Memory B cell (primary cell): ENCODE results near the gene DNAI7.

ENCODE experiments used
- ATAC-seq: fragments of 150-1000 bp; cut with Tn5 transposase; 2 replicates; pipeline ENCODE4 v1.10.0; 2021; ENCODE audit warnings: low read depth, mild to moderate bottlenecking, moderate library complexity
- DNase-seq, 2 donors: peaks; one replicate each; pipeline ENCODE4 v3.0.0; 2022; ENCODE audit warnings: low spot score in 2 of 2
- H3K27ac Mint-ChIP-seq: one replicate; pipeline ENCODE4 v1.8.0; 2022; ENCODE audit warnings: mild to moderate bottlenecking, moderate library complexity, mixed read lengths
- H3K27me3 Mint-ChIP-seq: one replicate; pipeline ENCODE4 v1.8.0; 2022; ENCODE audit warnings: mixed read lengths
- H3K36me3 Mint-ChIP-seq: one replicate; pipeline ENCODE4 v1.8.0; 2022; ENCODE audit warnings: mild to moderate bottlenecking, mixed read lengths
- H3K4me1 Mint-ChIP-seq: one replicate; pipeline ENCODE4 v1.8.0; 2022; ENCODE audit warnings: mixed read lengths
- H3K4me3 Mint-ChIP-seq: one replicate; pipeline ENCODE4 v1.8.0; 2022; ENCODE audit warnings: mild to moderate bottlenecking, moderate library complexity, mixed read lengths
- H3K9me3 Mint-ChIP-seq: one replicate; pipeline ENCODE4 v1.8.0; 2022; ENCODE audit warnings: mixed read lengths

DNAI7 gene

DNA sequence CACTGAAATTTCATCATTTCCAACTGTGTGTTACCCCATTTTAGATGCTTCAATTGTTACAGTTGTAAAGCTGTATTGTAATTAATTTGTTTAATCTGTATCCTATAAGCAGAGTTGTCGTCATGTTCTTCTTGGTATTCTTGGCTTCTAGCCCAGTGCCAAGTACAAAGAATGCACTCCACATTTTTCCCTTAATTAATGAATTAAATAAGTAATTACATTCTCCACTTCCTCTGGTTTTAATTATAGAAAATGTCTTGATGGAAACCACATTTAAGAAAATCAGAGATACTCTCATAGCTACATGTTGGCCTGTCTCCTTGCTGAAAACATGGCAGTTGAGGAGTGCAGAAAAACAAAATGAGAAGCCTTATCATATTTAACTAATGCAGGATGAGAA, 746 bp downstream of the DNAI7 start:
- ATAC-seq (no peak), DNase-seq (no peak)
- H3K27ac Mint-ChIP-seq: peak overlapping the region; percentile 98
- no peaks in the 10 kb centered on the region for H3K27me3 Mint-ChIP-seq
- no peaks in the 10 kb centered on the region for H3K9me3 Mint-ChIP-seq
- H3K4me3 Mint-ChIP-seq: peak overlapping the region; percentile 95
- H3K4me1 Mint-ChIP-seq: peaks cover 15% of the 10 kb centered on the region
- H3K36me3 Mint-ChIP-seq: no peaks in the 10 kb centered on the region

GRCh38 chr12:25190793-25191192, 4.2 kb downstream of the DNAI7 start:
- H3K9me3 Mint-ChIP-seq: no peaks in the 10 kb centered on the region
- no peaks in the 10 kb centered on the region for H3K27me3 Mint-ChIP-seq
- H3K4me3 Mint-ChIP-seq: no peak overlapping the region
- ATAC-seq (no peak), DNase-seq (no peak)
- H3K27ac Mint-ChIP-seq: no peak overlapping the region
- H3K36me3 Mint-ChIP-seq: no peaks in the 10 kb centered on the region
- peaks cover 16% of the 10 kb centered on the region for H3K4me1 Mint-ChIP-seq

DNA sequence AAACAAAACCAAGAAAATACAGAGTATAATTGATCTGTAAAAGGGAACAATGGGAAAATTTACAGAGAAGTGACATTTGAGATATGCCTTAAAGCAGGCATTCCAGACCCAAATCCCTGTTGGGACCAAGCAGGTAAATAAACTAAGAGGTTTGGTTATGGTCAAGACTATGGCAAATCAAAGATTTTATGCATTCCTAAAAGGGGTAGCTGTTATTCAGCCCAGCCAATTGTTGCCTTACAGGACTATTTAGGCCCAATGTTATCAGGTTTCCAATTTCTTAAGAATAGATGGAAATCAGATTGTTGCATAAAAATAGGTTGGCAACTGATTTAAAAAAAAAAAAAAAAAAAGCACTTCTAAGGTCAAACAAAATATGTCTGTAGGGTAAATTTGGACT, 5.3 kb downstream of the DNAI7 start:
- Mint-ChIP-seq H3K4me3 (no peak overlapping the region), H3K9me3 (no peaks in the 10 kb centered on the region), H3K4me1 (peaks cover 10% of the 10 kb centered on the region), H3K27me3 (no peaks in the 10 kb centered on the region), H3K27ac (no peak overlapping the region), H3K36me3 (no peaks in the 10 kb centered on the region)
- ATAC-seq: no peak
- DNase-seq: no peak

- DNase-seq (no peak), ATAC-seq (no peak)
- no peaks in the 10 kb centered on the region for H3K27me3 Mint-ChIP-seq
- H3K4me1 Mint-ChIP-seq: peaks cover 10% of the 10 kb centered on the region
- H3K27ac Mint-ChIP-seq: no peak overlapping the region
- H3K4me3 Mint-ChIP-seq: no peak overlapping the region
- H3K9me3 Mint-ChIP-seq: no peaks in the 10 kb centered on the region
- H3K36me3 Mint-ChIP-seq: no peaks in the 10 kb centered on the region
Observed at GRCh38 chr12:25187781-25188180, 7.2 kb downstream of the DNAI7 start.

DNA sequence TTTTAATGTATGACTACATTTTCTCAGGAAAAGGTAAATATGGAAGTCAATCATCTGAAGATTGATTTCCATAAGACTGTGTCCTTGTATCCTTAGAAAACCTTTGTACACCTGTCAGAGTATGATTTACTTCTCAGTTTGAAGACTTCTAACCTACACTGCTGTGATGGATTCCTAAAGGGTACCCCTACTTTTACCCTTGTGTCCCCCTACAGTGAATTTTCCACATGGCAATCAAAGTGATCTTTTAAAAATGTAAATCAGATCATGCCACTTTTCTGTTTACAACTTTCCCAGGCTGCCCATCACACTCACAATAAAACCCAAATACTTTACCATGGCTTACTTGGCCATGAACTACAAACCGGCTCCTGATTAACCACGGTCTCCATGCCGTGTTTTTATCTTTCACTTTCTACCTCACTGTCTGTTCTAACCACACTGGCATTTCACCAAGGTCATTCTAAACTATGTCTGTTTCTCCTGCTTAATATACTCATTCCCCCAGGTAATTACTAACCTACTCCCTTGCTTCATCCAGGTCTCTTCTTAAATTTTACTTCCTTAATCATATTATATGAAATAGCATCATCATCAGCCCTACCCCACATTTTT, 8.1 kb downstream of the DNAI7 start:
- Mint-ChIP-seq H3K4me3 (peak overlapping the region; percentile 87), H3K9me3 (no peaks in the 10 kb centered on the region), H3K27me3 (no peaks in the 10 kb centered on the region), H3K36me3 (no peaks in the 10 kb centered on the region), H3K4me1 (peaks cover 12% of the 10 kb centered on the region), H3K27ac (peak overlapping the region; percentile 83)
- peak; percentile 88 for ATAC-seq
- DNase-seq: peak in 1 of 2 donors; percentile 10

- Mint-ChIP-seq H3K36me3 (no peaks in the 10 kb centered on the region), H3K4me3 (peak overlapping the region; percentile 87), H3K4me1 (peaks cover 12% of the 10 kb centered on the region), H3K27ac (peak overlapping the region; percentile 83), H3K9me3 (no peaks in the 10 kb centered on the region), H3K27me3 (no peaks in the 10 kb centered on the region)
- peak; percentile 75 for ATAC-seq
- DNase-seq: peak in 1 of 2 donors; percentile 7
Observed at GRCh38 chr12:25186038-25186787, 8.7 kb downstream of the DNAI7 start.

DNA sequence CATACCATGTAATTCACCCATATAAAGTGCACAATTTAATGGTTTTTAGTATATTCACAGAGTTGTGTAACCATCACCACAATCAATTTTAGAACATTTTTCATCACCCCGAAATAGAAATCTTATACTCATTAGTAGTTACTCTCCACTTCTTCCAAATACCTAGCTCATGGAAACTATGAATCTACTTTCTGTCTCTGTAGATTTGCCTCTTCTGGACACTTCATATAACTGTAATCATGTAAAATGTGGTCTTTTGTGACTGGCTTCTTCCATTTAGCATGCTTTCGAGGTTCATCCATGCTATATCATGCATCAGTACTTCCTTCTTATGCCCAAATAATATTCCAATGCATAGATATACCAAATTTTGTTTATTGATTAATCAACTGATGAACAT, 10.8 kb downstream of the DNAI7 start:
- H3K4me1 Mint-ChIP-seq: peaks cover 12% of the 10 kb centered on the region
- H3K36me3 Mint-ChIP-seq: no peaks in the 10 kb centered on the region
- H3K27me3 Mint-ChIP-seq: no peaks in the 10 kb centered on the region
- H3K4me3 Mint-ChIP-seq: no peak overlapping the region
- no peak overlapping the region for H3K27ac Mint-ChIP-seq
- peaks cover 4% of the 10 kb centered on the region for H3K9me3 Mint-ChIP-seq
- DNase-seq: no peak
- ATAC-seq: no peak

GRCh38 chr12:25182765-25183164, 12.2 kb downstream of the DNAI7 start:
- Mint-ChIP-seq H3K4me1 (peaks cover 12% of the 10 kb centered on the region), H3K36me3 (no peaks in the 10 kb centered on the region), H3K27me3 (no peaks in the 10 kb centered on the region), H3K27ac (no peak overlapping the region), H3K9me3 (peaks cover 4% of the 10 kb centered on the region), H3K4me3 (no peak overlapping the region)
- ATAC-seq (no peak), DNase-seq (no peak)

DNA sequence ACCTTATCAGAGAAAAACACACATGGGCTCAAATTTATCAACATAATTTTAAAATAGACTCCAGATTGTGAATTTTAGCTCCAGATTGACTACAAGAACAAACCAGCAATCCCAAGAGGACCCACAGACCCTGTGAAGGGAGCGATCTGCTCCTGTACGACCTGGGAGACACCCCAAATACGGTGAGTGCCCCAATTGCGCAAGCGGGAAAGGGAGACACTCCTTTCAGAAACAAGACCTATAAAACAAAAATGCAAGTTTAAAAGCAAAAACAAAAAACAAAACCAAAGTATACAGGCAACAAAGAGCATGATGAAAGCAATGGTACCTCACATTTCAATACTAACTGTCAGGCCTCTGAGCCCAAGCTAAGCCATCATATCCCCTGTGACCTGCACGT, 32.1 kb downstream of the DNAI7 start:
- H3K27ac Mint-ChIP-seq: no peak overlapping the region
- no peak for ATAC-seq
- H3K27me3 Mint-ChIP-seq: no peaks in the 10 kb centered on the region
- H3K4me3 Mint-ChIP-seq: no peak overlapping the region
- peaks cover 9% of the 10 kb centered on the region for H3K4me1 Mint-ChIP-seq
- H3K9me3 Mint-ChIP-seq: peaks cover 2% of the 10 kb centered on the region
- H3K36me3 Mint-ChIP-seq: peaks cover 2% of the 10 kb centered on the region
- DNase-seq: no peak

DNA sequence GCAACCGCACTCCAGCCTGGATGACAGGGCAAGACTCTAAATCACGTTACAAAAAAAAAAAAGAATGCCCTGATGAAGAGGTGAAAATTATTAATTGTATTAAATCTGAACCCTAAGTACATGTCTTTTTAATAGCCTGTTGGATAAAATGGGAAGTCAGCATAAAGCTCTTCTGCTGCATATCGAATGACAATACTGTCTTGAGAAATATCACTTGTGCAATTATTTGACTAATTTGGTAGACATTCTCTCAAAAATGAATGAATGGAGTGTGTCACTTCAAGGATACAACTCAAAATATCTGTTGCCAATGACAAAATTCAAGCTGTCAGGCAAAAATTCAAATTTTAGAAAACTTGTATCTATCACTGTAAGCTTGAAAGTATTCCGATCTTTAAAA, 38.9 kb downstream of the DNAI7 start:
- no peaks in the 10 kb centered on the region for H3K27me3 Mint-ChIP-seq
- H3K27ac Mint-ChIP-seq: peak overlapping the region; percentile 62
- no peak overlapping the region for H3K4me3 Mint-ChIP-seq
- peaks cover 2% of the 10 kb centered on the region for H3K9me3 Mint-ChIP-seq
- no peak for ATAC-seq
- H3K36me3 Mint-ChIP-seq: peaks cover 2% of the 10 kb centered on the region
- DNase-seq: no peak
- peaks cover 14% of the 10 kb centered on the region for H3K4me1 Mint-ChIP-seq

GRCh38 chr12:25155022-25155576, 39.9 kb downstream of the DNAI7 start:
- H3K9me3 Mint-ChIP-seq: no peaks in the 10 kb centered on the region
- peaks cover 8% of the 10 kb centered on the region for H3K4me1 Mint-ChIP-seq
- DNase-seq (peak in 1 of 2 donors; percentile 53), ATAC-seq (peak; percentile 52)
- no peaks in the 10 kb centered on the region for H3K36me3 Mint-ChIP-seq
- H3K4me3 Mint-ChIP-seq: peak overlapping the region; percentile 32
- H3K27ac Mint-ChIP-seq: peak overlapping the region; percentile 17
- H3K27me3 Mint-ChIP-seq: no peaks in the 10 kb centered on the region

DNA sequence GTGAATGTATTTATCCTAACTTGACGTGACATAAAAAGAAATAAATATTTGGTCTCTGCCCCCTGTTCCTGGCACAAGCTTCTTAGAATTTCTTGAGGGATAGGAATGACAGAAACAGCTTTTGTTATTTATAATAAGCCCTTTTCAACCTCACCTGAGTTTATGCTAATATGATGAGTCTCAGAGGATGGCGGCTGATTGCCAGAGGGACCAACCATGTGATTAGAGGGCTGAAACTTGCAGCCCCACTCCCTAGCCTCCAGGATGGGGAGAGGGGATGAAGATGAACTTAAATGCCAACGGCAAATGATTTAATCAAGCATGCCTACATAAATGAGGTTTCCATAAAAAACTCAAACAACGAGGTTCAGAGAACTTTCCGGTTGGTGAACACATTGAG, 42.9 kb downstream of the DNAI7 start:
- Mint-ChIP-seq H3K36me3 (no peaks in the 10 kb centered on the region), H3K4me1 (peaks cover 3% of the 10 kb centered on the region), H3K9me3 (no peaks in the 10 kb centered on the region), H3K4me3 (no peak overlapping the region), H3K27ac (no peak overlapping the region), H3K27me3 (no peaks in the 10 kb centered on the region)
- DNase-seq: no peak
- no peak for ATAC-seq

- no peak overlapping the region for H3K27ac Mint-ChIP-seq
- H3K9me3 Mint-ChIP-seq: no peaks in the 10 kb centered on the region
- DNase-seq (no peak), ATAC-seq (no peak)
- no peak overlapping the region for H3K4me3 Mint-ChIP-seq
- peaks cover 3% of the 10 kb centered on the region for H3K4me1 Mint-ChIP-seq
- no peaks in the 10 kb centered on the region for H3K36me3 Mint-ChIP-seq
- no peaks in the 10 kb centered on the region for H3K27me3 Mint-ChIP-seq
Observed at GRCh38 chr12:25151476-25151875, 43.5 kb downstream of the DNAI7 start.

- Mint-ChIP-seq H3K4me3 (no peak overlapping the region), H3K36me3 (no peaks in the 10 kb centered on the region), H3K9me3 (no peaks in the 10 kb centered on the region), H3K27ac (no peak overlapping the region), H3K27me3 (no peaks in the 10 kb centered on the region), H3K4me1 (peaks cover 3% of the 10 kb centered on the region)
- ATAC-seq (no peak), DNase-seq (no peak)
Observed at GRCh38 chr12:25146686-25147085, 48.3 kb downstream of the DNAI7 start.
